ENCODE results near the gene MORN5. TPM values are rescaled to one million over a fixed set of nuclear protein-coding genes. Genes with fewer than 3 reads are reported as not detected.
A peak's percentile ranks its signal among the peaks of the same experiment; 100 is the strongest.

Gene MORN5
- total RNA-seq, 3 donors from 2014 or later: not detected

GRCh38 chr9:122216138-122216797 is 56.6 kb downstream of the MORN5 start:
- Histone ChIP-seq H3K27me3 (peaks cover 4 to 91% of the 10 kb centered on the region in 2 donors), H3K27ac (no peak overlapping the region), H3K4me1 (peaks cover 14 to 17% of the 10 kb centered on the region in 2 donors), H3K4me3 (no peak overlapping the region), H3K36me3 (no peaks in the 10 kb centered on the region), H3K9me3 (no peaks in the 10 kb centered on the region)
- no peak for DNase-seq (ENCODE audit: low spot score in 2 of 2)
- intact Hi-C loops (cut with DNase I; ENCODE audit: low total_unique reads): no loop called here
- no peak for TF ChIP-seq POLR2A (IDR thresholded peaks at IDR 0.05)

DNA sequence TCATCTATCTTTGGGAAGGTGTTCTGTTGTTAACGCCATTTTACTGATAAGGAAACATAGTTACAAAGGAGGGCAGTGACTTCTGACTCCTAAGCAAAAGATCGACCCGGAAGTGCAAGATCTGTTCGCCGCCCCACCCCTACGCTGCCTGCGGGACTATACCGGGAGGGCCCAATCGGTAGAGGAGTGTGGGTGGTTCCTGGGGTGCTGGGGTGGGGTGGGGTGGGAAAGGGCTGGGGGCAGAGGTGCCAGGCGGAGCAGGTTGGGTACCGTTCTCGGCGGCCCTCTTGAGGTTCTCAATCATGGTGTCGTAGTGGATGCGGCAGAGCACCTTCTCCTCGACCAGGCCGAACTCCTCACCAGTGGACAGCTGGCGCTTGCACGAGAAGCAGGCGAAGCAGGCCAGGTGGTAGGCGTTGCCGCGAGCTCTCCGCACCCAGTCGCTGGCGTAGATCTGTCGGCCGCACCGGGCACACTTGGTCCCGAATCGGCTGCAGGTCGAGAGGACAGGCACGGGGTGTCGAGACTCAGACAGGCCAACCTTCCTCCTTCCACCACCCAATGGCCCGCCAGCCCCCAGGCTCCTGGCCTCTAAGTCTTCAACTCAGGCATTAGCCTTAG is 57.2 kb downstream of the MORN5 start:
- intact Hi-C loops (cut with DNase I; ENCODE audit: low total_unique reads): no loop called here

GRCh38 chr9:122217640-122218039 is 57.9 kb downstream of the MORN5 start:
- Histone ChIP-seq H3K36me3 (no peaks in the 10 kb centered on the region), H3K27ac (no peak overlapping the region), H3K4me3 (no peak overlapping the region), H3K9me3 (no peaks in the 10 kb centered on the region), H3K27me3 (peaks cover 4 to 92% of the 10 kb centered on the region in 2 donors), H3K4me1 (peaks cover 14 to 17% of the 10 kb centered on the region in 2 donors)
- TF ChIP-seq, protein P1, sequence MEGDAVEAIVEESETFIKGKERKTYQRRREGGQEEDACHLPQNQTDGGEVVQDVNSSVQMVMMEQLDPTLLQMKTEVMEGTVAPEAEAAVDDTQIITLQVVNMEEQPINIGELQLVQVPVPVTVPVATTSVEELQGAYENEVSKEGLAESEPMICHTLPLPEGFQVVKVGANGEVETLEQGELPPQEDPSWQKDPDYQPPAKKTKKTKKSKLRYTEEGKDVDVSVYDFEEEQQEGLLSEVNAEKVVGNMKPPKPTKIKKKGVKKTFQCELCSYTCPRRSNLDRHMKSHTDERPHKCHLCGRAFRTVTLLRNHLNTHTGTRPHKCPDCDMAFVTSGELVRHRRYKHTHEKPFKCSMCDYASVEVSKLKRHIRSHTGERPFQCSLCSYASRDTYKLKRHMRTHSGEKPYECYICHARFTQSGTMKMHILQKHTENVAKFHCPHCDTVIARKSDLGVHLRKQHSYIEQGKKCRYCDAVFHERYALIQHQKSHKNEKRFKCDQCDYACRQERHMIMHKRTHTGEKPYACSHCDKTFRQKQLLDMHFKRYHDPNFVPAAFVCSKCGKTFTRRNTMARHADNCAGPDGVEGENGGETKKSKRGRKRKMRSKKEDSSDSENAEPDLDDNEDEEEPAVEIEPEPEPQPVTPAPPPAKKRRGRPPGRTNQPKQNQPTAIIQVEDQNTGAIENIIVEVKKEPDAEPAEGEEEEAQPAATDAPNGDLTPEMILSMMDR (IDR thresholded peaks at IDR 0.05): no peak
- TF ChIP-seq POLR2A (IDR thresholded peaks at IDR 0.05) (no peak), POLR2AphosphoS5 (IDR thresholded peaks at IDR 0.05) (no peak)
- intact Hi-C loops (cut with DNase I; ENCODE audit: low total_unique reads): no loop called here
- no peak for DNase-seq (ENCODE audit: low spot score in 2 of 2)

More for the DNA sequence above, 57.2 kb downstream of the MORN5 start:
- H3K27me3 ChIP-seq: peaks cover 4 to 93% of the 10 kb centered on the region in 2 donors
- no peaks in the 10 kb centered on the region for H3K9me3 ChIP-seq
- H3K4me3 ChIP-seq: no peak overlapping the region
- no peak overlapping the region for H3K27ac ChIP-seq
- DNase-seq (ENCODE audit: low spot score in 2 of 2): no peak
- TF ChIP-seq POLR2A (IDR thresholded peaks at IDR 0.05) (no peak), POLR2AphosphoS5 (IDR thresholded peaks at IDR 0.05) (no peak)
- H3K4me1 ChIP-seq: peaks cover 14 to 17% of the 10 kb centered on the region in 2 donors
- H3K36me3 ChIP-seq: no peaks in the 10 kb centered on the region

- no peak for DNase-seq (ENCODE audit: low spot score in 2 of 2)
- intact Hi-C loops (cut with DNase I; ENCODE audit: low total_unique reads): no loop called here
- TF ChIP-seq POLR2AphosphoS5 (IDR thresholded peaks at IDR 0.05) (no peak), POLR2A (IDR thresholded peaks at IDR 0.05) (no peak)
- TF ChIP-seq, protein P1 (IDR thresholded peaks at IDR 0.05): no peak
- Histone ChIP-seq H3K27ac (no peak overlapping the region), H3K4me1 (peaks cover 14 to 17% of the 10 kb centered on the region in 2 donors), H3K27me3 (peaks cover 4 to 86% of the 10 kb centered on the region in 2 donors), H3K36me3 (no peaks in the 10 kb centered on the region), H3K4me3 (peak overlapping the region in 1 of 3 donors; percentile 61), H3K9me3 (no peaks in the 10 kb centered on the region)
Measured at GRCh38 chr9:122218071-122218934, 58.6 kb downstream of the MORN5 start.

- peak overlapping the region; percentile 3 to 61 (median 32) for H3K4me3 ChIP-seq
- intact Hi-C loops (cut with DNase I; ENCODE audit: low total_unique reads): no loop called here
- DNase-seq (ENCODE audit: low spot score in 2 of 2): no peak
- H3K27me3 ChIP-seq: peaks cover 2 to 80% of the 10 kb centered on the region in 2 donors
- H3K36me3 ChIP-seq: no peaks in the 10 kb centered on the region
- H3K27ac ChIP-seq: no peak overlapping the region
- H3K4me1 ChIP-seq: peaks cover 12 to 14% of the 10 kb centered on the region in 2 donors
- H3K9me3 ChIP-seq: no peaks in the 10 kb centered on the region
- no peak for TF ChIP-seq POLR2AphosphoS5 (IDR thresholded peaks at IDR 0.05)
- no peak for TF ChIP-seq POLR2A (IDR thresholded peaks at IDR 0.05)
- TF ChIP-seq, protein P1 (IDR thresholded peaks at IDR 0.05): no peak
Measured at GRCh38 chr9:122218935-122219855, 59.5 kb downstream of the MORN5 start.

All from breast epithelium (tissue), 4 donors.